Measurements from ENCODE around the gene CDKN2B. TPM values are rescaled to one million over a fixed set of nuclear protein-coding genes. Genes with fewer than 3 reads are reported as not detected.

Gene CDKN2B
- total and polyA plus RNA-seq, 2 of the 13 experiments (the other 11 are each of a cell fraction or from before 2014, with no cell fraction given): 1.4 to 1.5 TPM

DNA sequence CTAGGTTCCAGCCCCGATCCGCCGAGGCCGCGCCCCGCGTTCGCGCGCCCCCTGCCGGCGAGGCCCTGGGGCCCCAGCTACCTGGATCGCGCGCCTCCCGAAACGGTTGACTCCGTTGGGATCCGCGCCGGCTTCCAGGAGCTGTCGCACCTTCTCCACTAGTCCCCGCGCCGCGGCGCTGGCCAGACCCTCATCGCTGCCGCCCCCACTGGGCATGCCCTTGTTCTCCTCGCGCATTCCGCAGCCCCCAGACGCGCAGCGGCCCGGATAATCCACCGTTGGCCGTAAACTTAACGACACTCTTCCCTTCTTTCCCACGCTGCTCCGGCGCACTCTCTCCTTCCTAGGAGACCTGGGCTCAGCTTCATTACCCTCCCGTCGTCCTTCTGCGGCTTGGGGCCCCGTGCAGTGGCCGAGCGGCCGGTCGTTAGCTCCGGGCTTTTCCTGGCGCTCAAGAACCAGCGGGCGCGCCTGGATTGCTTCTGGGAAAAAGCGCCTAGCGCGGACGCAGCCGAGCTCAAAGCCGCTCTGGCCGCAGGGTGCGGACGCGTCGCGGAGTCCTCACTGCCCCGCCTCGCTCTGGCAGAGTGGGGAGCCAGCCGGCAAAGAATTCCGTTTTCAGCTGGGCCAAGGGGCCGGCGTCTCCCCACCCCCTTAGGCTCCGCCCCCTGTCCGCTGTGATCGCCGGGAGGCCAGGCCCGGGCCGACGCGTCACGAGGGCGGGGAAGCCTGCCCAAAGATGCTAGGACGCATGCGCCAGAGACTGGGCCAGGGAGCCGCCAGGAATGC lies at the start of gene CDKN2B (continued):
- no peak for TF ChIP-seq TCF7 (IDR thresholded peaks at IDR 0.05; ENCODE audit: low read depth)
- TF ChIP-seq ZNF496 (CRISPR knock-in tag; IDR thresholded peaks at IDR 0.05; ENCODE audit: insufficient replicate concordance): no peak
- TF ChIP-seq, protein P1, sequence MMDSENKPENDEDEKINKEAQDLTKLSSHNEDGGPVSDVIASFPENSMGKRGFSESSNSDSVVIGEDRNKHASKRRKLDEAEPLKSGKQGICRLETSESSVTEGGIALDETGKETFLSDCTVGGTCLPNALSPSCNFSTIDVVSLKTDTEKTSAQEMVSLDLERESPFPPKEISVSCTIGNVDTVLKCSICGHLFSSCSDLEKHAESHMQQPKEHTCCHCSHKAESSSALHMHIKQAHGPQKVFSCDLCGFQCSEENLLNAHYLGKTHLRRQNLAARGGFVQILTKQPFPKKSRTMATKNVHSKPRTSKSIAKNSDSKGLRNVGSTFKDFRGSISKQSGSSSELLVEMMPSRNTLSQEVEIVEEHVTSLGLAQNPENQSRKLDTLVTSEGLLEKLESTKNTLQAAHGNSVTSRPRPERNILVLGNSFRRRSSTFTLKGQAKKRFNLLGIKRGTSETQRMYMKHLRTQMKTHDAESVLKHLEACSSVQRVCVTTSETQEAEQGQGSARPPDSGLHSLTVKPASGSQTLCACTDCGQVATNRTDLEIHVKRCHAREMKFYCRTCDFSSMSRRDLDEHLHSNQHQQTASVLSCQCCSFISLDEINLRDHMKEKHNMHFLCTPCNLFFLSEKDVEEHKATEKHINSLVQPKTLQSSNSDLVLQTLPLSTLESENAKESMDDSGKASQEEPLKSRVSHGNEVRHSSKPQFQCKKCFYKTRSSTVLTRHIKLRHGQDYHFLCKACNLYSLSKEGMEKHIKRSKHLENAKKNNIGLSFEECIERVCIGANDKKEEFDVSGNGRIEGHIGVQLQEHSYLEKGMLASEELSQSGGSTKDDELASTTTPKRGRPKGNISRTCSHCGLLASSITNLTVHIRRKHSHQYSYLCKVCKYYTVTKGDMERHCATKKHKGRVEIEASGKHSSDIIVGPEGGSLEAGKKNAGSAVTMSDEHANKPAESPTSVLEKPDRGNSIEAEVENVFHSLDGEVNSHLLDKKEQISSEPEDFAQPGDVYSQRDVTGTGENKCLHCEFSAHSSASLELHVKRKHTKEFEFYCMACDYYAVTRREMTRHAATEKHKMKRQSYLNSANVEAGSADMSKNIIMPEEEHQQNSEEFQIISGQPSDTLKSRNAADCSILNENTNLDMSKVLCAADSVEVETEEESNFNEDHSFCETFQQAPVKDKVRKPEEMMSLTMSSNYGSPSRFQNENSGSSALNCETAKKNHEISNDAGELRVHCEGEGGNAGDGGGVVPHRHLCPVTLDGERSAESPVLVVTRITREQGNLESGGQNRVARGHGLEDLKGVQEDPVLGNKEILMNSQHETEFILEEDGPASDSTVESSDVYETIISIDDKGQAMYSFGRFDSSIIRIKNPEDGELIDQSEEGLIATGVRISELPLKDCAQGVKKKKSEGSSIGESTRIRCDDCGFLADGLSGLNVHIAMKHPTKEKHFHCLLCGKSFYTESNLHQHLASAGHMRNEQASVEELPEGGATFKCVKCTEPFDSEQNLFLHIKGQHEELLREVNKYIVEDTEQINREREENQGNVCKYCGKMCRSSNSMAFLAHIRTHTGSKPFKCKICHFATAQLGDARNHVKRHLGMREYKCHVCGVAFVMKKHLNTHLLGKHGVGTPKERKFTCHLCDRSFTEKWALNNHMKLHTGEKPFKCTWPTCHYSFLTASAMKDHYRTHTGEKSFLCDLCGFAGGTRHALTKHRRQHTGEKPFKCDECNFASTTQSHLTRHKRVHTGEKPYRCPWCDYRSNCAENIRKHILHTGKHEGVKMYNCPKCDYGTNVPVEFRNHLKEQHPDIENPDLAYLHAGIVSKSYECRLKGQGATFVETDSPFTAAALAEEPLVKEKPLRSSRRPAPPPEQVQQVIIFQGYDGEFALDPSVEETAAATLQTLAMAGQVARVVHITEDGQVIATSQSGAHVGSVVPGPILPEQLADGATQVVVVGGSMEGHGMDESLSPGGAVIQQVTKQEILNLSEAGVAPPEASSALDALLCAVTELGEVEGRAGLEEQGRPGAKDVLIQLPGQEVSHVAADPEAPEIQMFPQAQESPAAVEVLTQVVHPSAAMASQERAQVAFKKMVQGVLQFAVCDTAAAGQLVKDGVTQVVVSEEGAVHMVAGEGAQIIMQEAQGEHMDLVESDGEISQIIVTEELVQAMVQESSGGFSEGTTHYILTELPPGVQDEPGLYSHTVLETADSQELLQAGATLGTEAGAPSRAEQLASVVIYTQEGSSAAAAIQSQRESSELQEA (CRISPR knock-in tag; IDR thresholded peaks at IDR 0.05; ENCODE audit: not compliant biosample characterization): peak; percentile 58
- TF ChIP-seq, protein P2, sequence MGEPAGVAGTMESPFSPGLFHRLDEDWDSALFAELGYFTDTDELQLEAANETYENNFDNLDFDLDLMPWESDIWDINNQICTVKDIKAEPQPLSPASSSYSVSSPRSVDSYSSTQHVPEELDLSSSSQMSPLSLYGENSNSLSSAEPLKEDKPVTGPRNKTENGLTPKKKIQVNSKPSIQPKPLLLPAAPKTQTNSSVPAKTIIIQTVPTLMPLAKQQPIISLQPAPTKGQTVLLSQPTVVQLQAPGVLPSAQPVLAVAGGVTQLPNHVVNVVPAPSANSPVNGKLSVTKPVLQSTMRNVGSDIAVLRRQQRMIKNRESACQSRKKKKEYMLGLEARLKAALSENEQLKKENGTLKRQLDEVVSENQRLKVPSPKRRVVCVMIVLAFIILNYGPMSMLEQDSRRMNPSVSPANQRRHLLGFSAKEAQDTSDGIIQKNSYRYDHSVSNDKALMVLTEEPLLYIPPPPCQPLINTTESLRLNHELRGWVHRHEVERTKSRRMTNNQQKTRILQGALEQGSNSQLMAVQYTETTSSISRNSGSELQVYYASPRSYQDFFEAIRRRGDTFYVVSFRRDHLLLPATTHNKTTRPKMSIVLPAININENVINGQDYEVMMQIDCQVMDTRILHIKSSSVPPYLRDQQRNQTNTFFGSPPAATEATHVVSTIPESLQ (CRISPR knock-in tag; conservative IDR thresholded peaks at IDR 0.05): no peak
- TF ChIP-seq ZNF7 (CRISPR knock-in tag; IDR thresholded peaks at IDR 0.05): no peak
- TF ChIP-seq, protein P3, sequence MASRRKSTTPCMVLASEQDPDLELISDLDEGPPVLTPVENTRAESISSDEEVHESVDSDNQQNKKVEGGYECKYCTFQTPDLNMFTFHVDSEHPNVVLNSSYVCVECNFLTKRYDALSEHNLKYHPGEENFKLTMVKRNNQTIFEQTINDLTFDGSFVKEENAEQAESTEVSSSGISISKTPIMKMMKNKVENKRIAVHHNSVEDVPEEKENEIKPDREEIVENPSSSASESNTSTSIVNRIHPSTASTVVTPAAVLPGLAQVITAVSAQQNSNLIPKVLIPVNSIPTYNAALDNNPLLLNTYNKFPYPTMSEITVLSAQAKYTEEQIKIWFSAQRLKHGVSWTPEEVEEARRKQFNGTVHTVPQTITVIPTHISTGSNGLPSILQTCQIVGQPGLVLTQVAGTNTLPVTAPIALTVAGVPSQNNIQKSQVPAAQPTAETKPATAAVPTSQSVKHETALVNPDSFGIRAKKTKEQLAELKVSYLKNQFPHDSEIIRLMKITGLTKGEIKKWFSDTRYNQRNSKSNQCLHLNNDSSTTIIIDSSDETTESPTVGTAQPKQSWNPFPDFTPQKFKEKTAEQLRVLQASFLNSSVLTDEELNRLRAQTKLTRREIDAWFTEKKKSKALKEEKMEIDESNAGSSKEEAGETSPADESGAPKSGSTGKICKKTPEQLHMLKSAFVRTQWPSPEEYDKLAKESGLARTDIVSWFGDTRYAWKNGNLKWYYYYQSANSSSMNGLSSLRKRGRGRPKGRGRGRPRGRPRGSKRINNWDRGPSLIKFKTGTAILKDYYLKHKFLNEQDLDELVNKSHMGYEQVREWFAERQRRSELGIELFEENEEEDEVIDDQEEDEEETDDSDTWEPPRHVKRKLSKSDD (CRISPR knock-in tag; IDR thresholded peaks at IDR 0.05; ENCODE audit: low read depth): no peak
- no peak for TF ChIP-seq ZNF790 (CRISPR knock-in tag; IDR thresholded peaks at IDR 0.05; ENCODE audit: borderline replicate concordance)
- no peak for TF ChIP-seq CCAR2 (optimal IDR thresholded peaks at IDR 0.05; ENCODE audit: low read depth, low read length)
- TF ChIP-seq FIP1L1 (IDR thresholded peaks at IDR 0.05; ENCODE audit: borderline replicate concordance, insufficient read depth, low read depth, low read length): no peak
- TF ChIP-seq, protein P4, sequence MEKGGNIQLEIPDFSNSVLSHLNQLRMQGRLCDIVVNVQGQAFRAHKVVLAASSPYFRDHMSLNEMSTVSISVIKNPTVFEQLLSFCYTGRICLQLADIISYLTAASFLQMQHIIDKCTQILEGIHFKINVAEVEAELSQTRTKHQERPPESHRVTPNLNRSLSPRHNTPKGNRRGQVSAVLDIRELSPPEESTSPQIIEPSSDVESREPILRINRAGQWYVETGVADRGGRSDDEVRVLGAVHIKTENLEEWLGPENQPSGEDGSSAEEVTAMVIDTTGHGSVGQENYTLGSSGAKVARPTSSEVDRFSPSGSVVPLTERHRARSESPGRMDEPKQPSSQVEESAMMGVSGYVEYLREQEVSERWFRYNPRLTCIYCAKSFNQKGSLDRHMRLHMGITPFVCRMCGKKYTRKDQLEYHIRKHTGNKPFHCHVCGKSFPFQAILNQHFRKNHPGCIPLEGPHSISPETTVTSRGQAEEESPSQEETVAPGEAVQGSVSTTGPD (CRISPR knock-in tag; IDR thresholded peaks at IDR 0.05): no peak
